Large intestine (tissue), 3 donors: ENCODE data around the gene TBC1D12. TPM values are rescaled to one million over a fixed set of nuclear protein-coding genes. Genes with fewer than 3 reads are reported as not detected.

Experiments used
- DNase-seq, 2 donors: peaks; one replicate each; pipeline versions ENCODE4 v3.0.0 to v3.0.0-alpha.2; 2013
- H3K27ac ChIP-seq: one replicate; pipeline ENCODE4 v1.5.1; 2013; ENCODE audit warnings: low read length
- H3K27me3 ChIP-seq: 2 replicates; pipeline ENCODE4 v1.6.1; 2013; ENCODE audit warnings: low read length; ENCODE audit not compliant: control insufficient read depth, insufficient read depth
- H3K36me3 ChIP-seq: 2 replicates; pipeline ENCODE4 v1.6.1; 2013; ENCODE audit warnings: low read length; ENCODE audit not compliant: control insufficient read depth, insufficient read depth
- H3K4me1 ChIP-seq: one replicate; pipeline ENCODE4 v1.6.1; 2013; ENCODE audit warnings: low read length; ENCODE audit not compliant: control insufficient read depth, insufficient read depth
- H3K4me3 ChIP-seq: one replicate; pipeline ENCODE4 v1.5.1; 2013; ENCODE audit warnings: low read length
- H3K9me3 ChIP-seq: one replicate; pipeline ENCODE4 v1.6.1; 2013; ENCODE audit warnings: mild to moderate bottlenecking, low read depth, low read length, moderate library complexity; ENCODE audit not compliant: control insufficient read depth
- WGBS: methylation state at CpG from one replicate; pipeline ENCODE4 v1.1.5; 2013; ENCODE audit warnings: low lambda C conversion rate; ENCODE audit not compliant: insufficient coverage; 5-methylcytosine and 5-hydroxymethylcytosine counted together
- polyA plus RNA-seq: library from polyadenylated mRNA; unstranded; fragments of 120-200 nt; gene quantifications from one replicate; pipeline ENCODE4 v1.2.1, GENCODE V29; 2013

TBC1D12 gene
- polyA plus RNA-seq, 1 donor: 12.1 TPM

GRCh38 chr10:94403380-94404213 is 1.3 kb downstream of the TBC1D12 start:
- Histone ChIP-seq H3K9me3 (peaks cover 3% of the 10 kb centered on the region), H3K27me3 (no peaks in the 10 kb centered on the region), H3K27ac (peak overlapping the region; percentile 98), H3K4me3 (peak overlapping the region; percentile 99), H3K4me1 (peaks cover 3% of the 10 kb centered on the region), H3K36me3 (no peaks in the 10 kb centered on the region)
- WGBS: 33% methylated on average over 1 of the region's 51 CpGs
- DNase-seq: peak; percentile 55 to 81

- DNase-seq: no peak
- peaks cover 3% of the 10 kb centered on the region for H3K9me3 ChIP-seq
- H3K4me3 ChIP-seq: no peak overlapping the region
- no peaks in the 10 kb centered on the region for H3K27me3 ChIP-seq
- H3K36me3 ChIP-seq: no peaks in the 10 kb centered on the region
- H3K27ac ChIP-seq: no peak overlapping the region
- peaks cover 3% of the 10 kb centered on the region for H3K4me1 ChIP-seq
These were observed 3.1 kb downstream of the TBC1D12 start for GRCh38 chr10:94405406-94405805.

GRCh38 chr10:94407668-94408067 is 5.3 kb downstream of the TBC1D12 start:
- H3K36me3 ChIP-seq: no peaks in the 10 kb centered on the region
- DNase-seq: no peak
- H3K27me3 ChIP-seq: no peaks in the 10 kb centered on the region
- no peak overlapping the region for H3K4me3 ChIP-seq
- 71% methylated on average over 1 of the region's 3 CpGs for WGBS
- H3K4me1 ChIP-seq: peaks cover 3% of the 10 kb centered on the region
- no peak overlapping the region for H3K27ac ChIP-seq
- H3K9me3 ChIP-seq: no peaks in the 10 kb centered on the region

GRCh38 chr10:94409021-94409657 is 6.8 kb downstream of the TBC1D12 start:
- no peak for DNase-seq
- WGBS: 88% methylated on average over 1 of the region's 7 CpGs
- Histone ChIP-seq H3K27me3 (no peaks in the 10 kb centered on the region), H3K36me3 (no peaks in the 10 kb centered on the region), H3K4me3 (no peak overlapping the region), H3K4me1 (peaks cover 3% of the 10 kb centered on the region), H3K9me3 (no peaks in the 10 kb centered on the region), H3K27ac (no peak overlapping the region)

GRCh38 chr10:94411304-94411703 is 9.0 kb downstream of the TBC1D12 start:
- no peak for DNase-seq
- Histone ChIP-seq H3K9me3 (no peaks in the 10 kb centered on the region), H3K36me3 (no peaks in the 10 kb centered on the region), H3K4me3 (no peak overlapping the region), H3K27me3 (no peaks in the 10 kb centered on the region), H3K4me1 (no peaks in the 10 kb centered on the region), H3K27ac (no peak overlapping the region)
- WGBS: 100% methylated on average over 1 of the region's 3 CpGs

- 90% methylated on average over 2 of the region's 3 CpGs for WGBS
- no peaks in the 10 kb centered on the region for H3K36me3 ChIP-seq
- no peaks in the 10 kb centered on the region for H3K27me3 ChIP-seq
- H3K9me3 ChIP-seq: no peaks in the 10 kb centered on the region
- DNase-seq: no peak
- H3K27ac ChIP-seq: no peak overlapping the region
- no peaks in the 10 kb centered on the region for H3K4me1 ChIP-seq
- H3K4me3 ChIP-seq: no peak overlapping the region
These were observed 10.1 kb downstream of the TBC1D12 start for GRCh38 chr10:94412449-94412848.

GRCh38 chr10:94413361-94413760 is 11.0 kb downstream of the TBC1D12 start:
- no peaks in the 10 kb centered on the region for H3K36me3 ChIP-seq
- no peaks in the 10 kb centered on the region for H3K9me3 ChIP-seq
- H3K4me3 ChIP-seq: no peak overlapping the region
- WGBS: no CpG with 5 or more reads among the region's 1 CpG
- no peaks in the 10 kb centered on the region for H3K4me1 ChIP-seq
- H3K27me3 ChIP-seq: no peaks in the 10 kb centered on the region
- H3K27ac ChIP-seq: no peak overlapping the region
- DNase-seq: no peak

- H3K4me1 ChIP-seq: no peaks in the 10 kb centered on the region
- H3K27ac ChIP-seq: no peak overlapping the region
- 88% methylated on average over 3 of the region's 3 CpGs for WGBS
- DNase-seq: no peak
- H3K27me3 ChIP-seq: no peaks in the 10 kb centered on the region
- H3K9me3 ChIP-seq: no peaks in the 10 kb centered on the region
- H3K4me3 ChIP-seq: no peak overlapping the region
- no peaks in the 10 kb centered on the region for H3K36me3 ChIP-seq
These were observed 14.6 kb downstream of the TBC1D12 start for GRCh38 chr10:94416896-94417295.

- no CpG with 5 or more reads among the region's 1 CpG for WGBS
These were observed 15.0 kb downstream of the TBC1D12 start for GRCh38 chr10:94417321-94417720.

GRCh38 chr10:94420516-94420915 is 18.2 kb downstream of the TBC1D12 start:
- Histone ChIP-seq H3K4me3 (no peak overlapping the region), H3K27ac (no peak overlapping the region), H3K27me3 (no peaks in the 10 kb centered on the region), H3K9me3 (no peaks in the 10 kb centered on the region), H3K4me1 (no peaks in the 10 kb centered on the region), H3K36me3 (no peaks in the 10 kb centered on the region)
- 100% methylated on average over 3 of the region's 5 CpGs for WGBS
- DNase-seq: no peak

More at GRCh38 chr10:94417321-94417720, 15.0 kb downstream of the TBC1D12 start:
- Histone ChIP-seq H3K9me3 (no peaks in the 10 kb centered on the region), H3K4me3 (no peak overlapping the region), H3K27me3 (no peaks in the 10 kb centered on the region), H3K36me3 (no peaks in the 10 kb centered on the region), H3K27ac (no peak overlapping the region), H3K4me1 (no peaks in the 10 kb centered on the region)
- no peak for DNase-seq
